ENCODE measurements around the gene GUCA2B.

GUCA2B gene

GRCh38 chr1:42201986-42202385 lies 48.8 kb downstream of the GUCA2B start:
- Mint-ChIP-seq H3K9me3 (peaks cover 26% of the 10 kb centered on the region), H3K36me3 (ENCODE audit: low read depth) (peaks cover 57% of the 10 kb centered on the region), H3K27ac (no peak overlapping the region), H3K27me3 (ENCODE audit: low read depth) (no peaks in the 10 kb centered on the region), H3K4me3 (no peak overlapping the region), H3K4me1 (ENCODE audit: low read depth) (peaks cover 2% of the 10 kb centered on the region)
- no peak for DNase-seq (ENCODE audit: low spot score)

Data from T-helper 2 cell treated with Interferon-gamma antibody and Interleukin-4, amounts not matched to agents 5 μg/mL and 100 μg/mL, for 36 hours (primary cell).